GM18909 (cell line): ENCODE data around the gene CYP19A1.

Source experiments
- ATAC-seq: cut with Tn5 transposase; IDR thresholded peaks from one replicate; pipeline ENCODE4 v1.9.1; 2021; ENCODE audit warnings: mild to moderate bottlenecking; ENCODE audit not compliant: unreplicated experiment, poor library complexity

The CYP19A1 gene

GRCh38 chr15:51328926-51329325 is 9.5 kb downstream of the CYP19A1 start:
- ATAC-seq = no peak

GRCh38 chr15:51327081-51327480 is 11.3 kb downstream of the CYP19A1 start:
- ATAC-seq = no peak

- no peak for ATAC-seq
Observed at GRCh38 chr15:51325167-51325566, 13.2 kb downstream of the CYP19A1 start.

- no peak for ATAC-seq
Observed at GRCh38 chr15:51323749-51324148, 14.6 kb downstream of the CYP19A1 start.

GRCh38 chr15:51322621-51323296 is 15.6 kb downstream of the CYP19A1 start:
- no peak for ATAC-seq

GRCh38 chr15:51321316-51321715 is 17.1 kb downstream of the CYP19A1 start:
- ATAC-seq = no peak

GRCh38 chr15:51320843-51321242 is 17.6 kb downstream of the CYP19A1 start:
- ATAC-seq = no peak

- ATAC-seq = no peak
Observed at GRCh38 chr15:51319539-51319938, 18.9 kb downstream of the CYP19A1 start.

- ATAC-seq = no peak
Observed at GRCh38 chr15:51318382-51319150, 19.8 kb downstream of the CYP19A1 start.

- ATAC-seq = no peak
Observed at GRCh38 chr15:51316636-51317035, 21.8 kb downstream of the CYP19A1 start.

- no peak for ATAC-seq
Observed at GRCh38 chr15:51315726-51316125, 22.7 kb downstream of the CYP19A1 start.

GRCh38 chr15:51314391-51315337 is 23.7 kb downstream of the CYP19A1 start:
- ATAC-seq = no peak

- ATAC-seq = no peak
Observed at GRCh38 chr15:51313644-51314280, 24.6 kb downstream of the CYP19A1 start.

- ATAC-seq = no peak
Observed at GRCh38 chr15:51313074-51313393, 25.4 kb downstream of the CYP19A1 start.

- ATAC-seq = no peak
Observed at GRCh38 chr15:51312166-51313073, 26.0 kb downstream of the CYP19A1 start.

- no peak for ATAC-seq
Observed at GRCh38 chr15:51311510-51311909, 26.9 kb downstream of the CYP19A1 start.

- ATAC-seq = no peak
Observed at GRCh38 chr15:51310064-51310463, 28.3 kb downstream of the CYP19A1 start.

- ATAC-seq = no peak
Observed at GRCh38 chr15:51307811-51308210, 30.6 kb downstream of the CYP19A1 start.

GRCh38 chr15:51307325-51307724 is 31.1 kb downstream of the CYP19A1 start:
- no peak for ATAC-seq
